ENCODE measurements around the gene TNS1. TPM values are rescaled to one million over a fixed set of nuclear protein-coding genes. Genes with fewer than 3 reads are reported as not detected.

TNS1 gene
- total and polyA plus RNA-seq, 4 donors, result 46.9 to 64.5 (median 58.1) TPM

- H3K36me3 ChIP-seq (ENCODE audit: control insufficient read depth, insufficient read depth, low read length), result peaks cover 17% of the 10 kb centered on the region
- H3K9me3 ChIP-seq (ENCODE audit: control insufficient read depth, insufficient read depth, low read length), result no peaks in the 10 kb centered on the region
- H3K27me3 ChIP-seq (ENCODE audit: control insufficient read depth, insufficient read depth, low read length), result peaks cover 15% of the 10 kb centered on the region
- peaks cover 87% of the 10 kb centered on the region for H3K4me1 ChIP-seq (ENCODE audit: control insufficient read depth, insufficient read depth, low read length)
- H3K27ac ChIP-seq (ENCODE audit: low read depth, low read length), result peak overlapping the region; percentile 73
- peak overlapping the region; percentile 52 for H3K4me3 ChIP-seq (ENCODE audit: low read depth, low read length)
- DNase-seq (ENCODE audit: low read depth in 4 of 6, low spot score in 6 of 6), result peak in 2 of 6 donors; percentile 77 to 80
- under 1% methylated on average over 71 of the region's 72 CpGs for WGBS (ENCODE audit: insufficient coverage)
These were observed 7.6 kb upstream of the TNS1 start for GRCh38 chr2:218010140-218010983.

- peak overlapping the region; percentile 52 for H3K4me3 ChIP-seq (ENCODE audit: low read depth, low read length)
- DNase-seq (ENCODE audit: low read depth in 4 of 6, low spot score in 6 of 6), result no peak
- peak overlapping the region; percentile 25 for H3K27ac ChIP-seq (ENCODE audit: low read depth, low read length)
- H3K9me3 ChIP-seq (ENCODE audit: control insufficient read depth, insufficient read depth, low read length), result no peaks in the 10 kb centered on the region
- peaks cover 85% of the 10 kb centered on the region for H3K4me1 ChIP-seq (ENCODE audit: control insufficient read depth, insufficient read depth, low read length)
- H3K27me3 ChIP-seq (ENCODE audit: control insufficient read depth, insufficient read depth, low read length), result peaks cover 15% of the 10 kb centered on the region
- H3K36me3 ChIP-seq (ENCODE audit: control insufficient read depth, insufficient read depth, low read length), result peaks cover 17% of the 10 kb centered on the region
- 0% methylated on average over 11 of the region's 20 CpGs for WGBS (ENCODE audit: insufficient coverage)
These were observed 7.0 kb upstream of the TNS1 start for GRCh38 chr2:218009765-218010139.

GRCh38 chr2:218009231-218009630 is 6.4 kb upstream of the TNS1 start:
- Histone ChIP-seq H3K36me3 (ENCODE audit: control insufficient read depth, insufficient read depth, low read length) (peaks cover 17% of the 10 kb centered on the region), H3K4me1 (ENCODE audit: control insufficient read depth, insufficient read depth, low read length) (peaks cover 85% of the 10 kb centered on the region), H3K27ac (ENCODE audit: low read depth, low read length) (peak overlapping the region; percentile 8), H3K9me3 (ENCODE audit: control insufficient read depth, insufficient read depth, low read length) (no peaks in the 10 kb centered on the region), H3K4me3 (ENCODE audit: low read depth, low read length) (peak overlapping the region; percentile 52), H3K27me3 (ENCODE audit: control insufficient read depth, insufficient read depth, low read length) (peaks cover 15% of the 10 kb centered on the region)
- peak in 1 of 6 donors; percentile 28 for DNase-seq (ENCODE audit: low read depth in 4 of 6, low spot score in 6 of 6)
- WGBS (ENCODE audit: insufficient coverage), result 6% methylated on average over 7 of the region's 8 CpGs

- 60% methylated on average over 8 of the region's 12 CpGs for WGBS (ENCODE audit: insufficient coverage)
- DNase-seq (ENCODE audit: low read depth in 4 of 6, low spot score in 6 of 6), result no peak
- H3K9me3 ChIP-seq (ENCODE audit: control insufficient read depth, insufficient read depth, low read length), result no peaks in the 10 kb centered on the region
- H3K36me3 ChIP-seq (ENCODE audit: control insufficient read depth, insufficient read depth, low read length), result peaks cover 17% of the 10 kb centered on the region
- no peak overlapping the region for H3K4me3 ChIP-seq (ENCODE audit: low read depth, low read length)
- H3K27ac ChIP-seq (ENCODE audit: low read depth, low read length), result peak overlapping the region; percentile 33
- peaks cover 85% of the 10 kb centered on the region for H3K4me1 ChIP-seq (ENCODE audit: control insufficient read depth, insufficient read depth, low read length)
- peaks cover 15% of the 10 kb centered on the region for H3K27me3 ChIP-seq (ENCODE audit: control insufficient read depth, insufficient read depth, low read length)
These were observed 5.6 kb upstream of the TNS1 start for GRCh38 chr2:218008060-218009040.

- H3K27ac ChIP-seq (ENCODE audit: low read depth, low read length), result no peak overlapping the region
- H3K27me3 ChIP-seq (ENCODE audit: control insufficient read depth, insufficient read depth, low read length), result peaks cover 13% of the 10 kb centered on the region
- H3K4me3 ChIP-seq (ENCODE audit: low read depth, low read length), result no peak overlapping the region
- no peaks in the 10 kb centered on the region for H3K9me3 ChIP-seq (ENCODE audit: control insufficient read depth, insufficient read depth, low read length)
- WGBS (ENCODE audit: insufficient coverage), result 96% methylated on average over 4 of the region's 4 CpGs
- no peak for DNase-seq (ENCODE audit: low read depth in 4 of 6, low spot score in 6 of 6)
- peaks cover 88% of the 10 kb centered on the region for H3K4me1 ChIP-seq (ENCODE audit: control insufficient read depth, insufficient read depth, low read length)
- H3K36me3 ChIP-seq (ENCODE audit: control insufficient read depth, insufficient read depth, low read length), result peaks cover 19% of the 10 kb centered on the region
These were observed 3.9 kb upstream of the TNS1 start for GRCh38 chr2:218006741-218007140.

GRCh38 chr2:218005486-218005885 is 2.7 kb upstream of the TNS1 start:
- Histone ChIP-seq H3K9me3 (ENCODE audit: control insufficient read depth, insufficient read depth, low read length) (no peaks in the 10 kb centered on the region), H3K27me3 (ENCODE audit: control insufficient read depth, insufficient read depth, low read length) (peaks cover 7% of the 10 kb centered on the region), H3K27ac (ENCODE audit: low read depth, low read length) (no peak overlapping the region), H3K4me3 (ENCODE audit: low read depth, low read length) (no peak overlapping the region), H3K4me1 (ENCODE audit: control insufficient read depth, insufficient read depth, low read length) (peaks cover 84% of the 10 kb centered on the region), H3K36me3 (ENCODE audit: control insufficient read depth, insufficient read depth, low read length) (peaks cover 22% of the 10 kb centered on the region)
- no peak for DNase-seq (ENCODE audit: low read depth in 4 of 6, low spot score in 6 of 6)
- 46% methylated on average over 3 of the region's 3 CpGs for WGBS (ENCODE audit: insufficient coverage)

GRCh38 chr2:218005028-218005427 is 2.2 kb upstream of the TNS1 start:
- H3K4me3 ChIP-seq (ENCODE audit: low read depth, low read length), result no peak overlapping the region
- peaks cover 86% of the 10 kb centered on the region for H3K4me1 ChIP-seq (ENCODE audit: control insufficient read depth, insufficient read depth, low read length)
- H3K9me3 ChIP-seq (ENCODE audit: control insufficient read depth, insufficient read depth, low read length), result no peaks in the 10 kb centered on the region
- peaks cover 22% of the 10 kb centered on the region for H3K36me3 ChIP-seq (ENCODE audit: control insufficient read depth, insufficient read depth, low read length)
- no peak for DNase-seq (ENCODE audit: low read depth in 4 of 6, low spot score in 6 of 6)
- WGBS (ENCODE audit: insufficient coverage), result 94% methylated on average over 3 of the region's 4 CpGs
- H3K27ac ChIP-seq (ENCODE audit: low read depth, low read length), result peak overlapping the region; percentile 83
- peaks cover 7% of the 10 kb centered on the region for H3K27me3 ChIP-seq (ENCODE audit: control insufficient read depth, insufficient read depth, low read length)

DNA sequence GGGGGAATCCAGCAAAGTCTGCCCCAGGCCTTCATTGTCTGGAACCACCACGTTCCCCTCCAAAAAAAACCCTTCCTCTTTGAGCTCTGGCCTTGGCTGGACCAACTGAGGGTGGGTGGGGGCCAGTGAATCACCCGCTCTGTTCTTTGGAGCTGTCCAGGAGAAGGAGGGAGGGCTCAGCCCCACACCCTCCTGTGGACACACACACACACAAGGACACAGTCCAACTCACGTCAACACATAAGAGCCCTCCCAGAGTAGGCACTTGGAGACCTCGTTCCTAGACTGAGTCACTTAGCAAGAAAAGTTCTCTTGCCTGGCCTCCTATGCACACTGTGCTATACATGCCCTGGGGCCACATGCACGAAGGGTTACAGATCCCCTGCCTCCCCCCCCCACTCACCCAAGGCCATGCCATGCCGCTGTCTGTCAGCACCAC is 1.2 kb upstream of the TNS1 start:
- peaks cover 85% of the 10 kb centered on the region for H3K4me1 ChIP-seq (ENCODE audit: control insufficient read depth, insufficient read depth, low read length)
- H3K9me3 ChIP-seq (ENCODE audit: control insufficient read depth, insufficient read depth, low read length), result no peaks in the 10 kb centered on the region
- DNase-seq (ENCODE audit: low read depth in 4 of 6, low spot score in 6 of 6), result peak in 2 of 6 donors; percentile 64 to 75
- peaks cover 2% of the 10 kb centered on the region for H3K27me3 ChIP-seq (ENCODE audit: control insufficient read depth, insufficient read depth, low read length)
- peak overlapping the region; percentile 83 for H3K27ac ChIP-seq (ENCODE audit: low read depth, low read length)
- WGBS (ENCODE audit: insufficient coverage), result 47% methylated on average over 5 of the region's 6 CpGs
- peaks cover 22% of the 10 kb centered on the region for H3K36me3 ChIP-seq (ENCODE audit: control insufficient read depth, insufficient read depth, low read length)
- H3K4me3 ChIP-seq (ENCODE audit: low read depth, low read length), result no peak overlapping the region

GRCh38 chr2:218003281-218003944 is 618 bp upstream of the TNS1 start:
- peak in 2 of 6 donors; percentile 58 to 75 for DNase-seq (ENCODE audit: low read depth in 4 of 6, low spot score in 6 of 6)
- peak overlapping the region; percentile 31 for H3K4me3 ChIP-seq (ENCODE audit: low read depth, low read length)
- H3K36me3 ChIP-seq (ENCODE audit: control insufficient read depth, insufficient read depth, low read length), result peaks cover 22% of the 10 kb centered on the region
- H3K9me3 ChIP-seq (ENCODE audit: control insufficient read depth, insufficient read depth, low read length), result no peaks in the 10 kb centered on the region
- H3K4me1 ChIP-seq (ENCODE audit: control insufficient read depth, insufficient read depth, low read length), result peaks cover 84% of the 10 kb centered on the region
- peak overlapping the region; percentile 83 for H3K27ac ChIP-seq (ENCODE audit: low read depth, low read length)
- no peaks in the 10 kb centered on the region for H3K27me3 ChIP-seq (ENCODE audit: control insufficient read depth, insufficient read depth, low read length)
- WGBS (ENCODE audit: insufficient coverage), result 18% methylated on average over 6 of the region's 11 CpGs

Measured in spinal cord (tissue), 10 donors.